Stimulated activated naive CD4-positive, alpha-beta T cell (primary cell): ENCODE data around the gene PDPK1.
"Not testable (repeated sequence)": the region's sequence is repeated elsewhere in the genome, so short reads cannot be mapped to it uniquely, and the experiment has no call there.

Experiments
- DNase-seq, 6 experiments: peaks; one replicate each; lab custom pipeline; 2025; lab: John Stamatoyannopoulos, UW

The PDPK1 gene

DNA sequence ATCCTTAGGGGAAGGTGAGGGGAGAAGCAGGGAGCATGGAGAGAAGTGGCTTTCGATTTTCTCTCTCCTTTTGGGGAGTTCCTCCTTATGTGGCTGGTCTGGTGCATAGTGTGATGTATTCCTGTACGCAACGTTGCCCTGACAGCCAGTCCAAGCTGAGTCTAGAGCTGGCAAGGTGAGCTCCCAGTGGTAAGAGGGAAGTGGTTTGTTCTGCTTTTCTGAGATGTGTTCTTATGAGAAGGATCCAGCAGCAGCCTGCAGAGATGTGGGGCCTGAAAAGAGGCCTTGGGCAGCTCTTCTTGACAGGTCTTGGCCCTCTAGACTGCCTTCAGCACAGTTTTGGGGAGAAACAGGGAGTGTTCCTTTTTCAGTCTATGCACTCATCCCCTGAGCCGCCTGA lies 3.1 kb downstream of the PDPK1 start:
- DNase-seq, result not testable (repeated sequence)

DNA sequence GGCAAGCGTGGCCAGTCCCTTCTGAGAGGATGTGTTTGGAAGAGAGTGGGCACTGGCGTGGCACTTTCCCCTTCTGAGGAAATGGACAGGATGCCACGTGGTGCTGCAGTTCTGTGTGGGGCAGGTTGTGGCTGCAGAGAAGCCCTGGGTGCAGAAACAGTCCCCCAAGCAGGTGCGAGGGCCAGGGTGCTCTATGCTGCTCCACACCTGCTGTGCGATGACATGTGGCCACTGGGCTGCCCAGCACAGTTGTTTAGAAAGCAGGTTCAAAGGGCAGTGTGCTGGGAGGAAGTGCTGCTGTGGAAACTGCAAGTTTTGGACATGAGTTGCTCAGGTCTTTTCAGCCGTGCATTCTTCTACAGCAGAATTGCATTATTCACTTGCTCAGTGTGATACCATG lies 3.6 kb downstream of the PDPK1 start:
- DNase-seq, result not testable (repeated sequence)

DNA sequence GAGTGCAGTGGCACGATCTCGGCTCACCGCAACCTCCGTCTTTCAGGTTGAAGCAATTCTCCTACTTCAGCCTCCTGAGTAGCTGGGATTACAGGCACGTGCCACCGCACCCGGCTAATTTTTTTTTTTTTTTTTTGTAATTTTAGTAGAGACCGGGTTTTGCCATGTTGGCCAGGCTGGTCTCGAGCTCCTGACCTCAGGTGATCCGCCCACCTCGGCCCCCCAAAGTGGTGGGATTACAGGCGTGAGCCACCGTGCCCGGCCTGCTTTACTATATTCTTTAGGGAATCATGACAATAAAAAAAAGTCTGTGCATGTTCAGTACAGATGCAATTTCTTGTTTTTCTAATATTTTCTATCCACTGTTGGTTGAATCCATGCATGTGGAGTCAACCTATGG lies 6.0 kb downstream of the PDPK1 start:
- not testable (repeated sequence) for DNase-seq

DNA sequence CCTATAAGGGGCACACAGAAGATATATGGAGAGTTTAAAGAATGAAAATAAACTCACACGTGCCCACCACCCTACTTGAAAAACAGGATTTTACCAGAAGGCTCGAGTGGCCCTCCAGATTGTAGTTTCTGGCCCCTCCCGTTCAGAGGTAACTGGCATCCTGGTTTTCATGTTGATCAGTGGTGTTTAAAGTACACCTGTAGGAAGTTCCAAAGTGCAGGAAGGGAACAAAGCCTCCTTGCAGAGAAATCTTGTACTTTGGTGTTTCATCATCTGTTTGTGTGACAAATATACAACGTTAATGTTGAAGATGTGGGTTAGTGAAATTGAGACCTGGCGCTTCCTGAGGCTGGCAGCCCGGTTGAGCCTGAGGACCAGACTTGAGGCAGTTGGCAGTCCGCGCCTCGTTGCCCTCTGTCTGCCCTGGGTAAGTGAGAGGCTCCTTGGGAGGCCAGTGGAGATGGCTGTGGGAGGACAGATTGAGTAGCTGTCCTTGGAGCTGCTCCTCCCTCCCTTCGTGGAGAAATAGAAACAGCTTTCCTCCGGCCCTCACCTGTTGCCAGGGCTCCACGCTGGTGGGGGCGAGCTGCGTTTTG lies 12.6 kb downstream of the PDPK1 start:
- not testable (repeated sequence) for DNase-seq

DNA sequence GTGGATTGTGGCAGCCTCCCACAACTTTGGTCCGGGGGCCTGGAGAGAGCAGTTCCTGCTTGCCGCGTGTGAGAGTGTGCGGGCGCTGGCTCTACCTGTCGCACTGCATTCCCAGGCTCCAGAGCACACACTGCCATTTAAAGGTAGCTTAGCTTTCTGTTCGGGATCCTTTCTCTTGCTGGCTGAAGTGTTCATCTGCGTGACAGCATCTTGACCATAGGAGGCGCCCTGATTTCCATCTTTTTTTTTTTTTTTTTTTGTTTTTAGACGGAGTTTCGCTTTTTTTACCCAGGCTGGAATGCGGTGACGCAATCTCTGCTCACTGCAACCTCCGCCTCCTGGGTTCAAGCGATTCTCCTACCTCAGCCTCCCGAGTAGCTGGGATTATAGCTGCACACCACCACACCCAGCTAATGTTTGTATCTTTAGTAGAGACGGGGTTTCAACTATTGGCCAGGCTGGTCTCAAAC lies 13.6 kb downstream of the PDPK1 start:
- not testable (repeated sequence) for DNase-seq

DNA sequence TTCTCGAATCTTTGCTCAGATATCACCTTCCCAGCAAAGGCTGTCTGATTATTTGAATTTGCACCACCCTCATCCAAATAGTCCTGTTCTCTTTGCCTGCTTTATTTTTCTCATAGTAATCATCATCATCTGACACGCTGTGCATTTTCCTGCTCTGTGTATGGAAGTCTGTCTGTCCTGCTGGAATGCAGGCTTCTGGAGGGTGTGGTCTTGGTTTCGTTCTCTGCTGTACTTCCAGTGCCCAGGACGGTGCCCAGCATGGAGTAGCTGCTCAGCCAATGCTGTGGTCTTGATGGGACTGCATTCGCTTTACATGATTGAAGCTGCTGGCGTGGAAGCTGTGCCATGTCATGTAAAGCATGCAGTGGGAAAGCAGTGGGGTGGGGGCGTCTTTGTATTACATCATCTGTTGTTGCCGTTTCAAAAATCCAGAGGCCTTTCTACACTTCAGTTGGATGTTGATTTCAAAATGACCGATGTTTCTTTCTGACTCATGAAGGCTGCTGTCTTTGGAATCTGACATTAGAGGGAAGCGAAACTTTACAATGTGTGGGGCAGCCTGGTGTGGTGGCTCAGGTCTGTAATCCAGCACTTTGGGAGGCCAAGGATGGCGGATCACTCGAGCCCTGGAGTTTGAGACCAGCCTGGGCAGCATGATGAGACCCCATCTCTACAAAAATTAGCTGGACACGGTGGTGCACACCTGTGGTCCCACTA lies 17.0 kb downstream of the PDPK1 start:
- DNase-seq, result not testable (repeated sequence)

DNA sequence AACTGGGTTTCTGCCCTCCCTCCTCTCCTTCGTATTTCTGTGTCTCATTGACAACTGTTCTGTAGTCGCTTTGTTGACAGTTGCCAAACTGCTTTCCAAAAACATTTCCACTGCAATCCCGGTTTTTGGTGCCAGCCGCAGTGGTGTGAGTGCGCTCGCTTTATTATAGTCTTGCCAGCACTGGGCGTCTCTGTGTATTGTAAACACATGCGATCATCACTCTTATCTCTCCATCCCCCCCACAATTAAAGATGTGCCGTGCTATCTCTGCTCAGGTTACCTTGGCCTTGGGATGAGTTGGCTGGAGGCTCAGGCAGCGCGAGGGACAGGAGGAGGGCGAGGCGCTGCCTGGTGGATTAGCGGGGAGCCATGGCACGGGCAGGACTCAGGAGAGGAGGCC lies 19.3 kb downstream of the PDPK1 start:
- not testable (repeated sequence) for DNase-seq

DNA sequence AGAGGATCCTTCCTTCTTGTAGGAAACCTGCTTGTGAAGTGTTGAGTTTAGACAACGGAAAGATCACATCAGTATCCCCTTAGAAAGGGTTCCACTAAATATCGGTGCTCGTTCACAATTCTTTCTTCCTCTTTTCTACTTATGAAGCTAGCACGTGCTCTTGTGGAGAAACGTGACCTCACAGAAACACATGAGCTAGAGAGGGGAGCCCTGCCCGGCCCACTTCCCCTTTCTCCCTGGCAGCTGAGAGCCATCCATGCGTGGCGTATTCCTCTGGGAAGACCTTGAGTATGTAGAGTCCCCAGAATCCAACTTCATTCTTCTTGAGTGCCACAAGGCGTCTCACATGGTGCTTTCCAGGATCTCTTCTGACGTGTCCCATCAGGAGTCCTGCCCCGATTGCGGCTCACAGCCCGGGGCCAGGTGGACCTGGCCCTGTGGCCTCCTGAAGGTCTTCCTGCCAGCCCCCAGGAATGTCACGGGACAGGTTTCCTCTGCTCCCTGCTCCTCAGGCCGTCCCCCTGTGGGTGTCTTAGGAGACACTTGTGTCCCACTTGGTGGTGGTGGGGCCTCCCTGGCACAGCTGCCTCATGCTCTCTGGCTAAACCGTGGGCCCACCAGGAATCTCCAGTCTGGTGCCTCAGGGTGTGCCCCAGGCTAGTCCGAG lies 22.4 kb downstream of the PDPK1 start:
- DNase-seq, result not testable (repeated sequence)

DNA sequence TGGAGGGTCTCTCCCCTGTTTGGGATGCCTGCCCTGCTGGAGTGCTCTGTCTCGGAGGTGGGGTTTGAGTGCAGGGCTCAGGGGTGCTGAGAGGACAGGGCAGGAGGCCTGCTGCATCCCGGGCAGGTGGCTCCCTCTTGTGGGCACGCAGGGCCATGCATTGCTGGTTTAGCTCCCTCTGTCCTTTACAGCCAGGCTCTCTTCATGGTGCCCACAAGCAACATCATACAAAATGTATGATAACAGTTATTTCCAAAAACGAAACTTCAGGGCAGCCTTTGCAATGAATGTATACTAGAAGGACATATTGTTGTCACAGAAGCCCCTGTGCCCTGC lies 22.9 kb downstream of the PDPK1 start:
- DNase-seq, result not testable (repeated sequence)

DNA sequence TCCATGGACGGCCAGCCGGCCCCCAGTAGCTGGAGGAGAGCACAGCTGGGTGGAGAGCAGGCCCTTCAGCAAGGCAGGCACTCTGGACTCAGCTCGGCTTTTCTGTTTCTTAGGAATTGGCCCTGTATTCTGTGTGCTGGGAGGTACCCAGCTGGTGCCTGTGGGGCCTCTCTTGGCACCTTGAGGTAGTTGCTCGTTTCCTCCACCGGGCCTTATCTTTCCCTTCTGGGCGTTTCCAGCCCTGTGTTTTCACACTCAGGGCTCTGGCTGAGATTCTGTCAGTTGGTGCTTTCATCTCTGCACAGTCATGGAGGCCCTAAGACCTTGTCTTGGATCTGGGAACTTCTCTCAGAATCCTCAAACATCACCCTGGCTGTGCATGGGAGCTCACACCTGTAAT lies 29.7 kb downstream of the PDPK1 start:
- DNase-seq, result not testable (repeated sequence)

DNA sequence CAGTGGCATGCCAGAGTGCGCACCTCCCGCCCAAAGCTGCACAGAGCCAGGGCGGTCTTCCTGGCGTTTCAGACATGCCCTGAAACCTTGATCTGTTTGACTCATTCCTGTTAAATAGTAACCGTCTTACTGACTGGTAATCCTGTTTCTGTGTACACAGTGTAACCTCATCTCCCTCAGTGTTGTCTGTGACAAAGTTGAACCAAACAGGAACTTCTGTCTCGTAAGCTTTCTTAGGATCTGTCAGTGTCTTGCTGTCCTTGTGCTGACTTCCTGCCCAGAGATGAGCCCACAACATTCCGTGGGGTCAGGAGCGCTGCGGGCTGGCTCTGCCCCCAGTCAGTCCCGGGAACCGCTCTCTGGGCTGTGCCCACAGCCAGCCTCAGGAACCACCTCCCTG lies 30.8 kb downstream of the PDPK1 start:
- not testable (repeated sequence) for DNase-seq

DNA sequence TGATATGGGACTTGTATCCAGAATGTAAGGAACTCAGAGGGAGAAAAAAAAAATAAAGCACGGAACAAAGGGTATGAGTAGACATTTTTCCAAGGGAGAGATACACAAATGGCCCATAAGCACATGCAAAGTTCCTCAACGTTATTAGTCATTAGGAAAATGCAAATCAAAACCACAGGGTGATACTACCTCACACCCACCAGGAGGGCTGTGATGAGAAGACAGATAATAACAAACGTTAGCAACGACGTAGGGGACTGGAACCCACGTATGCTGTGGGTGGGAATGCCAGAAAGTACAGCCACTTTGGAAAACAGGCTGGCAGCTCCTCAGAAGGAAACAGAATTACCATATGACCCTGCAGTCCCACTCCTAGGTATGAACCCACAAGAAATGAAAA lies 34.9 kb downstream of the PDPK1 start:
- not testable (repeated sequence) for DNase-seq

DNA sequence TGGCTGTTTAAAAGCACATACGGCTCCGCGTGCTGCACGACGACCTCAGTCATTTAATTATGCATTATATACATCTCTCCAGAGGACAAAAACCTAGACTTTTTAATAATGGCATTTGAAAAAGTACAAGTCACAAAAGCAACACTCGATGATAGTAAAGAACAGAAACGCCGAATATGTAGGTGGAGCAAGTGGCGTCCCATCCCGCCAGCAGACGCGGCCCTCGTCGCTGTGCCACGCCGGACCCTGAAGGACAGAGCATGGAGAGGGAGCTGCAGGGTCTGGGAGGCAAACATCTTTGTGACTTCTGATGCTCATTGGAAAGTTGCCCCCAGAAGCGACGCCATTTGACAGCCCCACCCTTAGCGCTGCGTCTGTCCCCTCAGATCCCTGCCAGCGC lies 38.0 kb downstream of the PDPK1 start:
- not testable (repeated sequence) for DNase-seq

DNA sequence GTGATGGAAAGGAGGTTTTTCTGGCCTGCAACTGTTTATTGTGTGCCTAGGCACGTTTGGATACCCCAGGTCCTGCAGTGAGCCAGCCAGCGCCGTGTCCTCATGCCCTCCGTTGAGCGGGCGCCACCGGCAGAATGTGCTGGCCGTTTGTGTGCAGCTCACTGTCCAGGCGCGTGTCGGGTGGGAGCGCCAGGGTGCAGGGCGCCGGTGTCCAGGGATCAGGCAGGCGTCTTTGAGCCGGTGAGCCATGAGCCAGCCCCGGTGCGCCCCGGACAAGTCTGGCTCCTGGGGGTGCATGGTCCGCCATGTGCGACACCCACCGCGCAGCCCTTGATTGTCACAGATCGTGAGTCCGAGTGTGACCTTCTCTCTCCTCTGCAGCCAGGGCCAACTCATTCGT lies 39.2 kb downstream of the PDPK1 start:
- not testable (repeated sequence) for DNase-seq

DNA sequence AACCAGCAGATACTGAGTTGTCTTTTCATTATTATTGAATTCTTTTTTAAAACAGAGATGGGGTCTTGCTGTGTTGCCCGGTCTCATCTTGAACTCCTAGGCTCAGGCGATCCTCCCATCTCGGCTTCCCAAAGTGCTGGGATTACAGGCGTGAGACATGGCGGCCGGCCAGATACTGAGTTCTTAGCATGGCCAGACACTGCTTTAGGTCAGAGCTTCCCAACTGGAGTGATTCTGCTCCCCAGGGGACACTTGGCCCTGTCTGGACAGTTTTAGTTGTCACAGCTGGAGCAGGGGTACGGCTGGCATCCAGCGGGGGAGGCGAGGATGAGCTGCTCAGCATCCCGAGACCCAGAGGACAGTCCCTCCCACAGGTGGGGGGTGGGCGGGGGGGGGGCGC lies 41.1 kb downstream of the PDPK1 start:
- not testable (repeated sequence) for DNase-seq

DNA sequence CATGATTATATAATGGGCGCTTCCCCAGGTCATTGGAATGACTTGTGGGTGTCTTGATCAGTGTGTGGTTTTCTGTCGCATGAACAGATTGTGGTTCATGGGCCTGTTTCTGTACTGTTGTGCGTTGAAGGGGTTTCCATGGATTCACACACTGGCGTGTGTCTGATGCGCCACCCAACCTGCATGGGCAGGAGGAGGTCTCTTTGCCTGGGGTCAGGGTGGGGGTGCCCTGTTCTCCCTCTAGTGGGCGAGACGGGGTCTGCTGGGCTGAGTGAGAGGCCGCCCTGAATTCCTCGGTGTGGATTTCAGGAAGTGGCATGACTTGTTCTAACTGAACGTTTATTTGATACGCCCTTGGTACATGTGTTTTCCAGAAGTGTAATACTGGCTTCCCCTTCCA lies 42.3 kb downstream of the PDPK1 start:
- DNase-seq, result not testable (repeated sequence)

DNA sequence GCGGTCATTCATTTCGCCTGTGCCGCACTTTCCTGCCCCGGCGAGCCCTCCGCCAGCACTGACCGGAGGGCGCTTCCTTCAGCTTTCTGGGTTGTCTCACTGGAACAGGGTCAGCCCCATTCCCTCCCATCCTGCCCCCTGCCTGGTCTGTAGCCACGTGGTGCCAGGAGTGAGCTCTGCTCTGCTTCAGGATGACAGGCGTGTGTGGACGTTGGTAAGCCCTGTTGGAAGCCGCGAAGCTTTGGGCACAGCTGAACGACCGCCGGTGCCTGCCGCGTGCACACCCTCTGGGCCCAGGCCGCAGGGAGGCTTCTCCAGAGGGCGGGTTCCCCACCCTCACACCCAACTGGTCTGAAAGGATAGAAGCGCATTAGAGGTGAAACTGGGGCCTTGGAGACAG lies 43.0 kb downstream of the PDPK1 start:
- DNase-seq, result not testable (repeated sequence)

DNA sequence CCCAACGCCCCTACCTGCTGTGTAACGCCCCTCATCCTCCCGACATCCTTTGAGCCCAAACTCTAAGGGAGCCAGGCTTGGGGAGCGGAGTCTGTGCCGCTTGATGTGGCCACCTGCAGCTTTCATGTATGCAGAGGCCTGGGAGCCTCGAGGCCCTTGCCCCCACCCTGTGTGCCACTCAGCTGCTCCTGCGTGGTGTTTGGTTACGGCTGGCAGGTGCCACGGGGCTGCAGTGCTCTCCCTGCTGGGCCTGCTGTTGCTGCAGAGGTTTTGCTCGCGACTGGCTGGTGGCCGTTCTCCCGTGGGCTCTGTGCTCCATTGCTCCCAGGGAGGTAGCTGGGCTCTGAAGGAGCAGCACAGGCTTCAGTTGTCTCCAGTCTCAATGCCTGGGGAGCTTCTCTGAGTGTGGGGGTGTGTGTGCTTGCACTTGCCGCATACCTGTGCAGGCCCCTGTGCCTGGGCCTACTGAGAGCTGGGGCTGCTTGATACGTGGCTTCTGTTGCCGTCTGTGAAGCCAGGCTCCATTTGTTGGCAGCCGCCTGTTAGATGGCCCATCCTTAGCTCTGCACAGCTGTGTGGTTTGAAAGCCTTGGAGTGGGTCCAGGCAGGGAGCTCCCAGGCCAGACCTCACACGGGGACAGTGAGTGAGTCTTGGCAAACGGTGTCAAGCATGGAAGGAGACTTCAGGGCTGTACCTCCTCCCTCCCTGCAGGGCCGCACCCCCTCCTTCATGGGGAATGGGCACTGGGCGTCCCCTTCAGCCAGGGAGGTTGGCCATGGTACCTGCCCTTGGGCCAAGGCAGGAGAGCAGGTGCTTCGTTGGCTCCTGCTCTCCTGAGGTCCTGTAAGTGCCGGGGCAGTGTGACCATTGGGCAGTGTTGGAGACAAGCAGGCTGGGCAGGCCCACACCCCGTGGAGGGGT lies 47.2 kb downstream of the PDPK1 start:
- no peak for DNase-seq

DNA sequence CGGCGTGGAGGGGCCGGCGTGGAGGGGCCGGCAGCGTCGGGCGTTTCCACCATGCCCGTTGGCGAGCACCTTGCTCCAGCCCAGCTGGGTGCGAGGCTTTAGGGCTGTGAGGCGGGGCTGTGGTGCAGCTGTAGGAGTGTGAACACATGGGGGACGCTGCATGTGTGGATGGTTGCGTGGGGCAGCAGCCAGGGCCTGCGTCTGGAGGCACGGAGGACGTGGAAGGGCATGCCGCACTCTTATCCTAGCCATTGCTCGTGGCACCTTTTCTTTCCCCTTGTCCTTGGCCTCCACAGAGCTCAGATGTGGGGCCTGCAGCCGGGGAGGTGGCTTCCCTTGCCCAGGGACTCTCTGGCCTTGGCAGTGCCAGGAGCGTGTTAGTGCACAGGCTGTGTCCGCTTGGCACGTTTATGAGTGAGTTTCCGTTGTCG lies 47.8 kb downstream of the PDPK1 start:
- DNase-seq, result no peak

DNA sequence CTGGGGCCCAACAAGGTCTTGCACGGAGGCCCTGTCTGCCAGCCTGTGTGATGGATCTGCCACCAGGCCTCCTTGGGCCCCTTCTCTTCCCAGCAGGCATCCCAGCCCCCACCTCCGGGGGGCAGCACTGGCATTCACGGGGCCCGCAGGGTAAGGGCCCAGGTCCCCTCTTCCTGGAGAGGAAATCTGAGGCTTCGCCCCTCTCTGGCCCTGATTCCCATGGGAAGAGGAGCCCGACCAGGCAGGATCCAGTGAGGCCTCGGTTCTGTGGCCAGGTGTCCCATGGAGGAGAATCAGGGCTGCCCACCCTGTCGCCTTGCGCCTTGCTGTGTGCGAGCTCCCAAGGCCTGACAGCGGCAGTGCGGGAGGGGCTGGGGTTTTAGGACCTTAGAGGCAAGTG lies 48.4 kb downstream of the PDPK1 start:
- no peak for DNase-seq

DNA sequence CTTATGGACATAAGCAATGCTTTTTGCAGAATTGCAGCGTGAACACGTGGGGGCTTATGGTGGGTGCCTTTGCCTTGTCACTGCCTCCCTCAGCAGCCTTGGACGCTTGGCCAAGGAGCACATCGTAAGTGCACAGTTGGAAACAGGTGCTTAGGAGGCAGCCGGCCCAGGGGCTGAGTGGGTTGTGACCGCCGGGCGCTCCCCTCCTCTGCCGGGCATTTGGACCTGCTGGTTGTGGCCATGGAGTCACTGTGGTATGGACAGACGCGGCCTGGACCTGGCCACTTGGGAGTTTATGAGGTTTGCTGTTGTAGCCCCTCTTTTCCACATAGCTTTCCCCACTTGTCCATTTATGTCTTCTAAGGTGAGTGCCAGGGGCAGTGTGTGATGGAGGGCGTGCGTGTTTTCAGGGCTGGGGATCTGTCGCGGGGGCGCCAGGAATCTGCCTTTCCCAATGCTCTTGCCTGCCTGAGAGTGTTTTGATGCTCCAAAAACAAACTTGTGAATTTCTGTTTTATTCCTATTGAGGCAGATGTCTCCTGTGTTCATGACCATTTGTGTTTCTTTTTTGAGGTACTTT lies 49.2 kb downstream of the PDPK1 start:
- DNase-seq, result no peak
